HG02623 (cell line): ENCODE measurements around the gene SLC25A40.

ENCODE experiments used
- ATAC-seq: cut with Tn5 transposase; IDR thresholded peaks from one replicate; pipeline ENCODE4 v1.9.1; 2021; ENCODE audit warnings: moderate library complexity; ENCODE audit not compliant: unreplicated experiment

The SLC25A40 gene

GRCh38 chr7:87785368-87785995 is 90.7 kb downstream of the SLC25A40 start:
- no peak for ATAC-seq

GRCh38 chr7:87784424-87784823 is 91.7 kb downstream of the SLC25A40 start:
- no peak for ATAC-seq
